SK-N-SH (cell line): ENCODE data around the gene MBNL2. TPM values are rescaled to one million over a fixed set of nuclear protein-coding genes. Genes with fewer than 3 reads are reported as not detected.

Experiments used
- CTCF ChIA-PET: fragments of 300-600, 350-600 bp; formaldehyde crosslinking; extraction: SDS; loops from one replicate; lab custom pipeline; 2021; lab: Yijun Ruan, JAX
- POLR2A ChIA-PET: fragments of 350-600 bp; sonication (Branson Sonifier 250); formaldehyde crosslinking; extraction: SDS; loops from one replicate; lab custom pipeline; 2020; ENCODE audit warnings: antibody characterized with exemption, inconsistent platforms; lab: Yijun Ruan, JAX
- DNase-seq: peaks from one replicate; pipeline ENCODE4 v3.0.0; 2012
- H2AFZ ChIP-seq: fragments of 200-600 bp; sonication (generic); 2 replicates; pipeline ENCODE4 v1.8.1; 2016; ENCODE audit warnings: antibody characterized with exemption, mild to moderate bottlenecking, low read depth
- H3F3A ChIP-seq: fragments of 200-600 bp; sonication (generic); replicated peaks from 2 replicates; pipeline ENCODE3; 2016; ENCODE audit warnings: antibody characterized with exemption, mild to moderate bottlenecking; ENCODE audit not compliant: insufficient read depth
- H3K27ac ChIP-seq, 2 experiments: fragments of 200-500 bp in 1 of 2; fragments of 200-600 bp in 1 of 2; sonication (Bioruptor generic) in 1 of 2; sonication (generic), shearing (Covaris generic) in 1 of 2; 2 replicates each; pipeline versions ENCODE4 v1.5.1 to v1.6.1; 2014 to 2016; ENCODE audit warnings: low read depth in 2 of 2, inconsistent platforms in 1 of 2, low read length in 1 of 2, mild to moderate bottlenecking in 1 of 2, mixed read lengths in 1 of 2
- H3K27me3 ChIP-seq: fragments of 200-600 bp; sonication (generic), shearing (Covaris generic); 2 replicates; pipeline ENCODE4 v1.6.1; 2016; ENCODE audit warnings: mixed run types; ENCODE audit not compliant: insufficient read depth
- H3K36me3 ChIP-seq, 2 experiments: fragments of 200-500 bp in 1 of 2; fragments of 200-600 bp in 1 of 2; sonication (Bioruptor generic) in 1 of 2; sonication (generic) in 1 of 2; replicated peaks in 1 of 2; 2 replicates each; pipeline versions ENCODE3 to v1.5.1; 2014 to 2016; ENCODE audit warnings: low read length in 1 of 2, mild to moderate bottlenecking in 1 of 2; ENCODE audit not compliant: insufficient read depth in 2 of 2, control insufficient read depth in 1 of 2
- H3K4me1 ChIP-seq, 2 experiments: fragments of 200-500 bp in 1 of 2; fragments of 200-600 bp in 1 of 2; sonication (Bioruptor generic) in 1 of 2; sonication (generic), shearing (Covaris generic) in 1 of 2; 2 replicates each; pipeline versions ENCODE4 v1.5.1 to v1.6.1; 2014 to 2016; ENCODE audit warnings: low read depth in 1 of 2, low read length in 1 of 2, mixed run types in 1 of 2; ENCODE audit not compliant: insufficient read depth in 2 of 2, control insufficient read depth in 1 of 2
- H3K4me2 ChIP-seq: fragments of 200-600 bp; sonication (generic), shearing (Covaris generic); 2 replicates; pipeline ENCODE4 v1.6.1; 2017; ENCODE audit warnings: mixed run types
- H3K4me3 ChIP-seq, 2 experiments: fragments of 200-500 bp in 1 of 2; fragments of 200-600 bp in 1 of 2; sonication (Bioruptor generic) in 1 of 2; sonication (generic), shearing (Covaris generic) in 1 of 2; 2 replicates each; pipeline versions ENCODE4 v1.5.1 to v1.8.1; 2014 to 2016; ENCODE audit warnings: low read depth in 2 of 2, inconsistent platforms in 1 of 2, low read length in 1 of 2, mild to moderate bottlenecking in 1 of 2, mixed read lengths in 1 of 2, moderate library complexity in 1 of 2
- H3K79me2 ChIP-seq: fragments of 200-600 bp; sonication (generic); 2 replicates; pipeline ENCODE4 v1.8.1; 2017; ENCODE audit warnings: mild to moderate bottlenecking; ENCODE audit not compliant: insufficient read depth
- H3K9ac ChIP-seq: fragments of 200-600 bp; sonication (generic); 2 replicates; pipeline ENCODE4 v1.6.1; 2017; ENCODE audit warnings: mixed run types
- H3K9me2 ChIP-seq: fragments of 200-600 bp; sonication (generic); 2 replicates; pipeline ENCODE4 v1.6.1; 2017; ENCODE audit warnings: mixed run types
- H3K9me3 ChIP-seq: fragments of 200-600 bp; sonication (generic); 2 replicates; pipeline ENCODE4 v1.6.1; 2017; ENCODE audit warnings: mixed run types, mild to moderate bottlenecking, moderate library complexity
- H4K20me1 ChIP-seq: fragments of 200-600 bp; sonication (generic); 2 replicates; pipeline ENCODE4 v1.6.1; 2017; ENCODE audit warnings: mild to moderate bottlenecking, mixed run types; ENCODE audit not compliant: insufficient read depth
- ELF1 ChIP-seq: IDR thresholded peaks from 2 replicates; pipeline ENCODE4 v1.4.0; 2012
- EP300 ChIP-seq, 2 experiments: IDR thresholded peaks; 2 replicates each; pipeline versions ENCODE4 v1.4.0 to v1.6.1; 2012; ENCODE audit warnings: borderline replicate concordance in 1 of 2, low read depth in 1 of 2, low read length in 1 of 2
- FOSL2 ChIP-seq: IDR thresholded peaks from 2 replicates; pipeline ENCODE4 v1.4.0; 2012; ENCODE audit warnings: low read depth, mild to moderate bottlenecking, moderate library complexity, borderline replicate concordance
- FOXJ3 ChIP-seq: sonication (generic); formaldehyde crosslinking; IDR thresholded peaks from 2 replicates; pipeline ENCODE4 v1.5.1; 2020; ENCODE audit warnings: mild to moderate bottlenecking, missing genetic modification reagents
- GATA2 ChIP-seq: sonication (generic); formaldehyde crosslinking; IDR thresholded peaks from 2 replicates; pipeline ENCODE4 v1.5.0; 2020; ENCODE audit warnings: mild to moderate bottlenecking, missing genetic modification reagents
- JUND ChIP-seq: IDR thresholded peaks from 2 replicates; pipeline ENCODE4 v1.4.0; 2012
- MXI1 ChIP-seq: IDR thresholded peaks from 2 replicates; pipeline ENCODE4 v1.6.1; 2012; ENCODE audit warnings: mild to moderate bottlenecking, low read depth, low read length, improper control_type of control experiment
- NFIC ChIP-seq: IDR thresholded peaks from 2 replicates; pipeline ENCODE4 v1.4.0; 2012; ENCODE audit warnings: borderline replicate concordance
- POLR2AphosphoS5 ChIP-seq: IDR thresholded peaks from 2 replicates; pipeline ENCODE4 v1.6.1; 2012; ENCODE audit warnings: low read depth, low read length
- RAD21 ChIP-seq: IDR thresholded peaks from 2 replicates; pipeline ENCODE4 v1.6.1; 2012; ENCODE audit warnings: mild to moderate bottlenecking, low read length
- SIN3A ChIP-seq: IDR thresholded peaks from 2 replicates; pipeline ENCODE4 v1.6.1; 2012; ENCODE audit warnings: low read depth, mild to moderate bottlenecking, low read length, moderate library complexity, borderline replicate concordance
- TCF12 ChIP-seq: IDR thresholded peaks from 2 replicates; pipeline ENCODE4 v1.4.0; 2012
- TEAD4 ChIP-seq: IDR thresholded peaks from 2 replicates; pipeline ENCODE4 v1.4.0; 2012; ENCODE audit warnings: mild to moderate bottlenecking, borderline replicate concordance; ENCODE audit not compliant: insufficient read depth
- YY1 ChIP-seq: IDR thresholded peaks from 2 replicates; pipeline ENCODE4 v1.4.0; 2012; ENCODE audit warnings: low read depth, mild to moderate bottlenecking
- WGBS: methylation state at CpG from one replicate; pipeline ENCODE4 v1.1.6; 2017; ENCODE audit warnings: low lambda C conversion rate; 5-methylcytosine and 5-hydroxymethylcytosine counted together
- polyA plus RNA-seq, 3 experiments: library from polyadenylated mRNA; depleted of rRNA; stranded (reverse); fragments of >200 nt; gene quantifications; 2 replicates each; pipeline ENCODE4 v1.2.3, GENCODE V29; 2012
- TF ChIP-seq, protein P1 (sequence below): fragments of 200-600 bp; sonication (generic); IDR thresholded peaks from 2 replicates; pipeline ENCODE4 v1.6.1; 2017; ENCODE audit warnings: antibody characterized with exemption, mild to moderate bottlenecking, moderate library complexity
- TF ChIP-seq, protein P2 (sequence below): IDR thresholded peaks from 2 replicates; pipeline ENCODE4 v1.4.0; 2012; ENCODE audit warnings: low read depth
- TF ChIP-seq, protein P3 (sequence below): IDR thresholded peaks from 2 replicates; pipeline ENCODE4 v1.4.0; 2012; ENCODE audit warnings: low read depth, borderline replicate concordance
- TF ChIP-seq, protein P4 (sequence below): fragments of 150-350 bp; IDR thresholded peaks from 2 replicates; pipeline ENCODE4 v1.6.1; 2017; ENCODE audit warnings: antibody characterized with exemption, low read length, low read depth, borderline replicate concordance
- TF ChIP-seq, protein P5 (sequence below): fragments of 150-350 bp; IDR thresholded peaks from 2 replicates; pipeline ENCODE4 v1.6.1; 2016; ENCODE audit warnings: mild to moderate bottlenecking, low read depth, low read length

MBNL2 gene
- polyA plus RNA-seq, 1 of the 3 experiments (the other 2 are of a cell fraction) = 24.5 TPM

DNA sequence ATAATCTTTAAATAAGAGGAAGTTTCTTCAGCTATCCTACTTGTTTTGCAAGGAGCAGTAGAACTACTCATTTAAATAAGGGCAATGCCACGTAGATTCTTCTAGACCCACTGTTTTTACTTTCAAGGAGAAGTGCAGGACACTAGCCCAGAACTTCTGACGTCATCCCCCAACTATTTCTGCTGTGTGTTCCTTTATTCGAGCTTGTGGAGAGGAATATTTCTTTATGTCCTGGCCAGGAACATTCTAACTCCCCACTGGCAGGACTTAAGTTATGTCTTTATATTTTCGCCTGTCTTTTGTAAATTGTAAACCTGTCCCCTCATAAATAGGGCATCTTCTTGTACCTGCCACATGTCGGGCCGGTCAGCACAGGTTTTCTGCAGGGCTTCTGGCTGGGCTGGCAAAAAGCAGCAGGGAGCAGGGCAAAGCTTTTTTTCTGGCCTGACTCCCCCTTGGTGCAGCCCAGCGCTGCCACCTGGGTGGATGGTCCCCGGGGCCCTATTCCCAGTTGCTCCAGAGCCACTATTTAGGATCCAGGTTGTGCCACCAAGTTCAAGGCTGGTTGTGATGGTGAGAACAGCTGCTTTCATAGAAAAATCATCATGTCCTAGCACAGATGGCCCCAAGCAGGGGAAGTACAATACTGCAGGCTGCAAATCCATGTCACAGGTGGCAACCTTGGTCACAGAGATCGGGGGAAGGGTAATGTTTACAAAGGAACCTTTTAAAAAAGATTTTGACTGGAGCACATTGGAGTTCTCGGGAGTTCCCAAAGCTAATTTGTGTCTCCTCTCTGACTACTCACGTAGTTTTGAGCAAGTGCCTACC lies 1.8 kb downstream of the MBNL2 start:
- Histone ChIP-seq H3K4me3 (peak overlapping the region; percentile 75 to 77), H2AFZ (no peak overlapping the region), H3K9ac (peak overlapping the region; percentile 98), H3K4me1 (peaks cover 23 to 32% of the 10 kb centered on the region in 2 experiments), H3K4me2 (peak overlapping the region; percentile 81), H4K20me1 (peaks cover 5% of the 10 kb centered on the region; the same call in 1 of the 2 replicates), H3K9me3 (no peaks in the 10 kb centered on the region), H3F3A (peaks cover 24% of the 10 kb centered on the region), H3K27ac (peak overlapping the region; percentile 95 to 97), H3K79me2 (peaks cover 75% of the 10 kb centered on the region), H3K27me3 (no peaks in the 10 kb centered on the region), H3K36me3 (peaks cover 11 to 13% of the 10 kb centered on the region in 2 experiments), H3K9me2 (no peaks in the 10 kb centered on the region)
- WGBS = 3% methylated on average over 11 of the region's 11 CpGs
- TF ChIP-seq ELF1 (no peak), RAD21 (no peak), TCF12 (peak; percentile 33; the same call in 1 of the 2 replicates), POLR2AphosphoS5 (peak; percentile 52), GATA2 (CRISPR knock-in tag) (no peak), FOXJ3 (CRISPR knock-in tag) (no peak), MXI1 (no peak), NFIC (no peak), FOSL2 (peak; percentile 59), SIN3A (0 out of 2 replicates have a peak, but pooled peaks have one; percentile 26), TEAD4 (peak; percentile 68; the same call in 1 of the 2 replicates), YY1 (no peak), EP300 (IDR thresholded peaks at IDR 0.05; ENCODE audit: borderline replicate concordance in 1 of 2, low read depth in 1 of 2, low read length in 1 of 2) (peak in 1 of 2 experiments; percentile 30; a peak in 1 of 4 replicates), JUND (peak; percentile 73)
- TF ChIP-seq, protein P1, sequence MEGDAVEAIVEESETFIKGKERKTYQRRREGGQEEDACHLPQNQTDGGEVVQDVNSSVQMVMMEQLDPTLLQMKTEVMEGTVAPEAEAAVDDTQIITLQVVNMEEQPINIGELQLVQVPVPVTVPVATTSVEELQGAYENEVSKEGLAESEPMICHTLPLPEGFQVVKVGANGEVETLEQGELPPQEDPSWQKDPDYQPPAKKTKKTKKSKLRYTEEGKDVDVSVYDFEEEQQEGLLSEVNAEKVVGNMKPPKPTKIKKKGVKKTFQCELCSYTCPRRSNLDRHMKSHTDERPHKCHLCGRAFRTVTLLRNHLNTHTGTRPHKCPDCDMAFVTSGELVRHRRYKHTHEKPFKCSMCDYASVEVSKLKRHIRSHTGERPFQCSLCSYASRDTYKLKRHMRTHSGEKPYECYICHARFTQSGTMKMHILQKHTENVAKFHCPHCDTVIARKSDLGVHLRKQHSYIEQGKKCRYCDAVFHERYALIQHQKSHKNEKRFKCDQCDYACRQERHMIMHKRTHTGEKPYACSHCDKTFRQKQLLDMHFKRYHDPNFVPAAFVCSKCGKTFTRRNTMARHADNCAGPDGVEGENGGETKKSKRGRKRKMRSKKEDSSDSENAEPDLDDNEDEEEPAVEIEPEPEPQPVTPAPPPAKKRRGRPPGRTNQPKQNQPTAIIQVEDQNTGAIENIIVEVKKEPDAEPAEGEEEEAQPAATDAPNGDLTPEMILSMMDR = peak; percentile 14; the same call in 1 of the 2 replicates
- TF ChIP-seq, protein P2, sequence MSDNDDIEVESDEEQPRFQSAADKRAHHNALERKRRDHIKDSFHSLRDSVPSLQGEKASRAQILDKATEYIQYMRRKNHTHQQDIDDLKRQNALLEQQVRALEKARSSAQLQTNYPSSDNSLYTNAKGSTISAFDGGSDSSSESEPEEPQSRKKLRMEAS = 0 out of 2 replicates have a peak, but pooled peaks have one; percentile 42
- TF ChIP-seq, protein P3, sequence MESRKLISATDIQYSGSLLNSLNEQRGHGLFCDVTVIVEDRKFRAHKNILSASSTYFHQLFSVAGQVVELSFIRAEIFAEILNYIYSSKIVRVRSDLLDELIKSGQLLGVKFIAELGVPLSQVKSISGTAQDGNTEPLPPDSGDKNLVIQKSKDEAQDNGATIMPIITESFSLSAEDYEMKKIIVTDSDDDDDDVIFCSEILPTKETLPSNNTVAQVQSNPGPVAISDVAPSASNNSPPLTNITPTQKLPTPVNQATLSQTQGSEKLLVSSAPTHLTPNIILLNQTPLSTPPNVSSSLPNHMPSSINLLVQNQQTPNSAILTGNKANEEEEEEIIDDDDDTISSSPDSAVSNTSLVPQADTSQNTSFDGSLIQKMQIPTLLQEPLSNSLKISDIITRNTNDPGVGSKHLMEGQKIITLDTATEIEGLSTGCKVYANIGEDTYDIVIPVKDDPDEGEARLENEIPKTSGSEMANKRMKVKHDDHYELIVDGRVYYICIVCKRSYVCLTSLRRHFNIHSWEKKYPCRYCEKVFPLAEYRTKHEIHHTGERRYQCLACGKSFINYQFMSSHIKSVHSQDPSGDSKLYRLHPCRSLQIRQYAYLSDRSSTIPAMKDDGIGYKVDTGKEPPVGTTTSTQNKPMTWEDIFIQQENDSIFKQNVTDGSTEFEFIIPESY = no peak
- TF ChIP-seq, protein P4, sequence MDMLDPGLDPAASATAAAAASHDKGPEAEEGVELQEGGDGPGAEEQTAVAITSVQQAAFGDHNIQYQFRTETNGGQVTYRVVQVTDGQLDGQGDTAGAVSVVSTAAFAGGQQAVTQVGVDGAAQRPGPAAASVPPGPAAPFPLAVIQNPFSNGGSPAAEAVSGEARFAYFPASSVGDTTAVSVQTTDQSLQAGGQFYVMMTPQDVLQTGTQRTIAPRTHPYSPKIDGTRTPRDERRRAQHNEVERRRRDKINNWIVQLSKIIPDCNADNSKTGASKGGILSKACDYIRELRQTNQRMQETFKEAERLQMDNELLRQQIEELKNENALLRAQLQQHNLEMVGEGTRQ = no peak
- TF ChIP-seq, protein P5, sequence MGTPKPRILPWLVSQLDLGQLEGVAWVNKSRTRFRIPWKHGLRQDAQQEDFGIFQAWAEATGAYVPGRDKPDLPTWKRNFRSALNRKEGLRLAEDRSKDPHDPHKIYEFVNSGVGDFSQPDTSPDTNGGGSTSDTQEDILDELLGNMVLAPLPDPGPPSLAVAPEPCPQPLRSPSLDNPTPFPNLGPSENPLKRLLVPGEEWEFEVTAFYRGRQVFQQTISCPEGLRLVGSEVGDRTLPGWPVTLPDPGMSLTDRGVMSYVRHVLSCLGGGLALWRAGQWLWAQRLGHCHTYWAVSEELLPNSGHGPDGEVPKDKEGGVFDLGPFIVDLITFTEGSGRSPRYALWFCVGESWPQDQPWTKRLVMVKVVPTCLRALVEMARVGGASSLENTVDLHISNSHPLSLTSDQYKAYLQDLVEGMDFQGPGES = no peak
- ChIA-PET POLR2A (interaction anchor here (1.1 kb wide), 1 partner anchor 9 kb away, joined by 3 read pairs; no protein-coding TSS in a partner anchor), CTCF (interaction anchor here (0.9 to 8.6 kb wide), 11 partner anchors 9 to 136 kb away, joined by 3 to 80 read pairs (median 5); no protein-coding TSS in a partner anchor)
- DNase-seq = no peak
